ENCODE results near the gene DNM3.

The DNM3 gene

GRCh38 chr1:171873664-171874063 lies 32.4 kb downstream of the DNM3 start:
- ChIA-PET POLR2A (no interaction called here), CTCF (interaction anchor here (0.8 kb wide), 1 partner anchor 72 kb away, joined by 4 read pairs; no protein-coding TSS in a partner anchor)
- TF ChIP-seq KLF17 (tag by site-specific recombination; IDR thresholded peaks at IDR 0.05), result no peak
- TF ChIP-seq OSR2 (tag by site-specific recombination; IDR thresholded peaks at IDR 0.05), result no peak
- TF ChIP-seq ZNF398 (tag by site-specific recombination; IDR thresholded peaks at IDR 0.05), result no peak
- TF ChIP-seq ZBTB20 (tag by site-specific recombination; IDR thresholded peaks at IDR 0.05), result no peak
- TF ChIP-seq ZNF596 (tag by site-specific recombination; IDR thresholded peaks at IDR 0.05), result no peak
- TF ChIP-seq ZNF529 (tag by site-specific recombination; IDR thresholded peaks at IDR 0.05; ENCODE audit: insufficient replicate concordance), result no peak
- no peak for TF ChIP-seq ZNF391 (tag by site-specific recombination; IDR thresholded peaks at IDR 0.05; ENCODE audit: borderline replicate concordance, low read depth)
- TF ChIP-seq YY1 (tag by site-specific recombination; IDR thresholded peaks at IDR 0.05), result no peak
- TF ChIP-seq ZNF112 (tag by site-specific recombination; IDR thresholded peaks at IDR 0.05), result no peak
- TF ChIP-seq SP3 (tag by site-specific recombination; IDR thresholded peaks at IDR 0.05), result no peak
- TF ChIP-seq ZNF311 (tag by site-specific recombination; IDR thresholded peaks at IDR 0.05; ENCODE audit: borderline replicate concordance), result no peak
- no peak for TF ChIP-seq ZSCAN16 (tag by site-specific recombination; IDR thresholded peaks at IDR 0.05)
- TF ChIP-seq ZNF280C (tag by site-specific recombination; IDR thresholded peaks at IDR 0.05), result no peak
- TF ChIP-seq PRDM6 (tag by site-specific recombination; IDR thresholded peaks at IDR 0.05), result no peak
- no peak for TF ChIP-seq HOXA7 (CRISPR knock-in tag; IDR thresholded peaks at IDR 0.05; ENCODE audit: borderline replicate concordance)
- TF ChIP-seq ZNF174 (tag by site-specific recombination; IDR thresholded peaks at IDR 0.05), result no peak
- TF ChIP-seq HOXC10 (CRISPR knock-in tag; IDR thresholded peaks at IDR 0.05), result no peak
- TF ChIP-seq ZFHX2 (tag by site-specific recombination; conservative IDR thresholded peaks at IDR 0.05), result no peak
- no peak for TF ChIP-seq ZBTB10 (tag by site-specific recombination; IDR thresholded peaks at IDR 0.05)
- no peaks in the 10 kb centered on the region for H3K9me3 ChIP-seq (ENCODE audit: control insufficient read depth, insufficient read depth, low read depth, low read length)
- H3K4me1 ChIP-seq (ENCODE audit: control insufficient read depth, insufficient read depth, low read length), result peaks cover 3% of the 10 kb centered on the region; the same call in 1 of the 2 replicates
- no peak overlapping the region for H3K27ac ChIP-seq (ENCODE audit: extremely low read depth, low read depth, low read length)
- H3K36me3 ChIP-seq (ENCODE audit: control insufficient read depth in 2 of 2, insufficient read depth in 1 of 2, low read length in 2 of 2), result no peaks in the 10 kb centered on the region
- H3K4me3 ChIP-seq (ENCODE audit: low read depth, low read length), result no peak overlapping the region
